ENCODE data around the gene CABYR. TPM values are rescaled to one million over a fixed set of nuclear protein-coding genes. Genes with fewer than 3 reads are reported as not detected.

Gene CABYR
- total and polyA plus RNA-seq, 2 of the 8 experiments (the other 6 are each of a cell fraction or from before 2014, with no cell fraction given), result 14.5 to 18.8 TPM

GRCh38 chr18:24200494-24201290 is 61.8 kb downstream of the CABYR start:
- Histone ChIP-seq H3K18ac (ENCODE audit: extremely low read depth, low read length) (no peak overlapping the region), H2BK12ac (ENCODE audit: low read depth, low read length) (no peak overlapping the region), H3K23me2 (ENCODE audit: low read depth, low read length) (no peaks in the 10 kb centered on the region), H3K79me2 (ENCODE audit: control insufficient read depth in 1 of 2, insufficient read depth in 2 of 2, low read length in 2 of 2) (no peaks in the 10 kb centered on the region; a peak in 2 of 4 replicates), H3K56ac (replicated peaks; ENCODE audit: insufficient read length, low read depth, low read length) (no peak overlapping the region), H2AK5ac (ENCODE audit: low read depth, low read length) (no peak overlapping the region), H3K27ac (ENCODE audit: low read depth, low read length) (no peak overlapping the region), H3K14ac (ENCODE audit: insufficient read length) (no peak overlapping the region), H3K4ac (replicated peaks; ENCODE audit: insufficient read length, low read depth, low read length) (no peak overlapping the region), H4K20me1 (replicated peaks in 1 of 2; ENCODE audit: control insufficient read depth in 1 of 2, insufficient read depth in 2 of 2, low read length in 2 of 2) (peaks cover 0 to 5% of the 10 kb centered on the region in 2 experiments), H4K5ac (ENCODE audit: insufficient read length, low read depth, low read length) (no peak overlapping the region), H2AFZ (ENCODE audit: low read length) (no peak overlapping the region), H3K36me3 (ENCODE audit: control insufficient read depth in 2 of 4, insufficient read depth in 4 of 4, low read length in 3 of 4) (peaks cover 0 to under 1% (median 0%) of the 10 kb centered on the region in 4 experiments; a peak in 1 of 8 replicates), H3K23ac (ENCODE audit: insufficient read length) (no peak overlapping the region), H3K4me2 (ENCODE audit: insufficient read depth in 1 of 2, low read depth in 2 of 2, low read length in 2 of 2) (no peak overlapping the region), H3K79me1 (ENCODE audit: low read depth, low read length) (no peaks in the 10 kb centered on the region), H3K4me3 (ENCODE audit: extremely low read depth in 1 of 4, insufficient read depth in 2 of 4, low read depth in 3 of 4, low read length in 4 of 4) (no peak overlapping the region), H2BK15ac (ENCODE audit: low read length) (no peak overlapping the region), H3K27me3 (replicated peaks in 1 of 4; ENCODE audit: control insufficient read depth in 3 of 4, extremely low read depth in 1 of 4, insufficient read depth in 3 of 4, low read length in 3 of 4) (no peaks in the 10 kb centered on the region), H3K9ac (replicated peaks in 1 of 4; ENCODE audit: extremely low read depth in 1 of 4, low read depth in 3 of 4, low read length in 3 of 4) (no peak overlapping the region; a peak in 1 of 7 replicates), H3K4me1 (replicated peaks in 1 of 4; ENCODE audit: control insufficient read depth in 3 of 4, insufficient read depth in 4 of 4, low read length in 3 of 4) (no peaks in the 10 kb centered on the region; a peak in 1 of 7 replicates), H4K8ac (ENCODE audit: extremely low read depth, insufficient read depth, low read length) (no peak overlapping the region), H4K91ac (replicated peaks; ENCODE audit: insufficient read length, low read length) (no peak overlapping the region), H2BK5ac (ENCODE audit: low read depth, low read length) (no peak overlapping the region), H3K9me3 (ENCODE audit: insufficient read depth in 2 of 2, low read depth in 1 of 2, low read length in 1 of 2) (no peaks in the 10 kb centered on the region), H2BK20ac (ENCODE audit: low read length) (no peak overlapping the region), H2BK120ac (replicated peaks; ENCODE audit: low read depth, low read length) (no peak overlapping the region)
- FAIRE-seq, result no peak
- ChIA-PET POLR2A (ENCODE audit: partially characterized antibody) (interaction anchor here (1.2 kb wide), 1 partner anchor 70 kb away, joined by 3 read pairs; no protein-coding TSS in a partner anchor), CTCF (ENCODE audit: partially characterized antibody) (interaction anchor here (2.3 kb wide), 1 partner anchor 24 kb away, joined by 7 read pairs; no protein-coding TSS in a partner anchor)
- TF ChIP-seq EZH2 (IDR thresholded peaks at IDR 0.05; ENCODE audit: low read depth, low read length, severe bottlenecking) (no peak), SP4 (IDR thresholded peaks at IDR 0.05; ENCODE audit: low read length) (no peak), MAX (IDR thresholded peaks at IDR 0.05) (no peak), EP300 (IDR thresholded peaks at IDR 0.05; ENCODE audit: borderline replicate concordance in 1 of 2, low read depth in 2 of 2, low read length in 2 of 2) (no peak), BRCA1 (IDR thresholded peaks at IDR 0.05; ENCODE audit: low read depth, low read length) (no peak), E2F6 (IDR thresholded peaks at IDR 0.05) (no peak), HDAC6 (IDR thresholded peaks at IDR 0.05; ENCODE audit: low read depth, low read length) (no peak), EGR1 (IDR thresholded peaks at IDR 0.05; ENCODE audit: borderline replicate concordance, low read depth, low read length) (no peak), GTF2F1 (IDR thresholded peaks at IDR 0.05; ENCODE audit: borderline replicate concordance, low read depth, low read length) (no peak), SP2 (IDR thresholded peaks at IDR 0.05; ENCODE audit: low read length) (no peak)
- WGBS, 2 experiments (ENCODE audit: extremely low coverage in 1 of 2, insufficient coverage in 1 of 2, insufficient read length in 1 of 2, insufficient replicate concordance in 2 of 2, low coverage in 1 of 2, low lambda C conversion rate in 2 of 2, missing lambda C conversion rate in 1 of 2), result 89% methylated on average over 10 of the region's 11 CpGs; no CpG with 5 or more reads in 1 of the 2 experiments
- no peak for DNase-seq (ENCODE audit: low read depth in 1 of 2, low spot score in 2 of 2)

Data from H1 (cell line).